IPS-NIHi7 (cell line): ENCODE results near the gene FCAMR.
A peak's percentile ranks its signal among the peaks of the same experiment; 100 is the strongest.
"Not testable (repeated sequence)": the region's sequence is repeated elsewhere in the genome, so short reads cannot be mapped to it uniquely, and the experiment has no call there.

Source experiments
- DNase-seq: peaks from one replicate; pipeline ENCODE4 v3.0.0; 2012; ENCODE audit warnings: mixed read lengths; ENCODE audit errors: extremely low spot score

Gene FCAMR

GRCh38 chr1:206935491-206936067, 34.7 kb downstream of the FCAMR start:
- peak; percentile 92 for DNase-seq

- peak; percentile 78 for DNase-seq
Measured at GRCh38 chr1:206933333-206933945, 36.8 kb downstream of the FCAMR start.

- DNase-seq, result no peak
Measured at GRCh38 chr1:206932177-206932576, 38.1 kb downstream of the FCAMR start.

GRCh38 chr1:206931709-206932108, 38.6 kb downstream of the FCAMR start:
- DNase-seq, result peak; percentile 61

GRCh38 chr1:206930210-206930798, 40.0 kb downstream of the FCAMR start:
- no peak for DNase-seq

GRCh38 chr1:206929524-206929923, 40.7 kb downstream of the FCAMR start:
- DNase-seq, result no peak

- no peak for DNase-seq
Measured at GRCh38 chr1:206926286-206926685, 44.0 kb downstream of the FCAMR start.

GRCh38 chr1:206925106-206925736, 45.0 kb downstream of the FCAMR start:
- peak; percentile 56 for DNase-seq

GRCh38 chr1:206924592-206925105, 45.6 kb downstream of the FCAMR start:
- DNase-seq, result no peak

GRCh38 chr1:206923961-206924557, 46.2 kb downstream of the FCAMR start:
- DNase-seq, result not testable (repeated sequence)

GRCh38 chr1:206923009-206923960, 47.0 kb downstream of the FCAMR start:
- DNase-seq, result no peak

- no peak for DNase-seq
Measured at GRCh38 chr1:206922524-206922923, 47.7 kb downstream of the FCAMR start.

- DNase-seq, result no peak
Measured at GRCh38 chr1:206921772-206922265, 48.4 kb downstream of the FCAMR start, which contains the start of gene FCMR. FCMR (minus strand) TSS chr1:206921941; CDS start chr1:206921854, 87 bp downstream.

- no peak for DNase-seq
Measured at GRCh38 chr1:206918076-206918475, 52.2 kb downstream of the FCAMR start.

GRCh38 chr1:206916000-206916709, 54.1 kb downstream of the FCAMR start:
- no peak for DNase-seq

- no peak for DNase-seq
Measured at GRCh38 chr1:206915030-206915735, 55.1 kb downstream of the FCAMR start.

GRCh38 chr1:206913766-206914537, 56.3 kb downstream of the FCAMR start:
- no peak for DNase-seq

- DNase-seq, result peak; percentile 83
Measured at GRCh38 chr1:206912445-206913095, 57.7 kb downstream of the FCAMR start.
